Sciatic nerve (tissue), 2 donors: ENCODE measurements around the gene TUT1. TPM values are rescaled to one million over a fixed set of nuclear protein-coding genes. Genes with fewer than 3 reads are reported as not detected.
"Not testable (repeated sequence)": the region's sequence is repeated elsewhere in the genome, so short reads cannot be mapped to it uniquely, and the experiment has no call there.

ENCODE experiments used
- ATAC-seq: fragments of 200-7000 bp; cut with Tn5 transposase; one replicate; pipeline ENCODE4 v1.9.1; 2020; ENCODE audit warnings: mild to moderate bottlenecking, moderate library complexity
- DNase-seq: peaks from one replicate; pipeline ENCODE4 v3.0.0-alpha.2; 2020; ENCODE audit warnings: low spot score
- intact Hi-C: fragments of 100-400 bp; cut with DNase I; formaldehyde crosslinking; loops from one replicate; pipeline ENCODE4 v1.14.2; 2022
- total RNA-seq: library from RNA; stranded (reverse); fragmentation: NEBNext Ultra II Directional; extraction: Animal tissue kit (Norgen Biotek cat#: 25700); gene quantifications from one replicate; pipeline ENCODE4 v1.2.1, GENCODE V29; 2021
- donor health status: DM: no; HTN: no; CAD: no.
- donor health status: DM: no; HTN: no; CAD: no.

TUT1 gene
- total RNA-seq, 1 donor from 2014 or later = 20.7 TPM

DNA sequence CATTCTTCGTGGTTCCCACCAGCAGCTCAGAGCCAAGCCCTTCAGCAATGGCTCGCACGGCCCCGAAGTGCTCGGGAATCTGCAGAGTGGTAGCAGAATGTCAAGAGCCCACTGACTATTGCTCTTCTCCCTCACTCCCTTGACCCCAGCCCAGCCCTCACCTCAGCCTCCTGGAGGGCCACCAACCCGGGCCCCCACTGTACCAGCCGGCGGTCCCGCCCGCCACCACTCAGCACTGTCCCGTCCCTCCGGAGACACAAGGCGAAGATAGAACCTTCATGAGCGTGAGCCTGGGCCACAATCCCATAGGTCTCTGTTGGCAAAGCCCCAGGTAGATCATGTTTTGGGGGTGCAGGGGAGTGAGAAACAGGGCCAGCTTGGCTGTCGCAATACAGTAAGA, 14.6 kb upstream of the TUT1 start:
- DNase-seq = no peak
- intact Hi-C loops = no loop called here
- ATAC-seq = no peak

DNA sequence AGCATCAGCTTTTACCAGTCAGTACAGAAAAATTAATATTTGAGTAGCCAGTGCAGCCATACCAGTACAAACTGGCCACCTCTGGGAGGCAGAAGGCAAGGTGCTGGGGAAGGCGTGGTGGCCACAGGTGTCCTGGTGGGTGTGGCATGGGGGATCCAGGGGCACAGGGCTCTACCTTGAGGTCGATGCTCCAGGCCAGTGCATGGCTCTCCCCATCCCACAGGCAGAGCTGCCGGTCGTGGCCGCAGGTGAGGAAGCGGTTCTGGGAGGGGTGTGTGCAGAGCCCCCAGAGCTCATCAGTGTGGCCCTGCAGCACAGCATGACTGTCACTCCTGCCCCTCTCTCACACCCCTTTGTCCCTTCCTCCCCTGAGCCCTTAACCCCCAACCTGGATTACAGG, 14.1 kb upstream of the TUT1 start:
- intact Hi-C loops = no loop called here
- no peak for DNase-seq
- ATAC-seq = no peak

DNA sequence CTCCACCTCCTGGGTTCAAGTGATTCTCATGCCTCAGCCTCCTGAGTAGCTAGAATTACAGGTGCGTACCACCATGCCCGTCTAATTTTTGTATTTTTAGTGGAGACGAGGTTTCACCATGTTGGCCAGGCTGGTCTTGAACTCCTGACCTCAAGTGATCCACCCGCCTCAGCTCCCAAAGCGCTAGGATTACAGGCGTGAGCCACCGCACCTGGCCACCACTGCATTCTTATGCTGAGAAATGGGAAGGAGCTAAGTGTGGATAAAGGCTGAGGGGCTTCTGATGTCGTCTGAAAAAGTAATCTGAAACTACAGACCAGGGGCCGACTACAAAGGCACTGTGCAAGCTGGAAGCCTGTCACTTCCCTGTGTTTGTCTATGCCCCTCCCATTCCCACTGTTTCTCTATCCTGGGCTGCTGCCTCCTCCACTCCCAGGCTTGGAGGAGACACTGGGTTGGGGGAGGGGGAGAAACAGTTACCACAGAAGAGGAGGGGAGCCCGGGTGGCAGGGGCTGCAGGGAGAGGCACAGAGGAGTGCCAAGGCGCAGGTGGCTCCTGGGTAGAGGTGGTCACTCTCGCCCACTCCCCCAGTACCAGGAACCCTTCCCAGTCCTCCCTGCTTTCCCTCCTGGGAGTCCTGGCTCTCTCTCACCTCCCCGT, 13.3 kb upstream of the TUT1 start:
- ATAC-seq = no peak
- intact Hi-C loops = no loop called here
- no peak for DNase-seq

DNA sequence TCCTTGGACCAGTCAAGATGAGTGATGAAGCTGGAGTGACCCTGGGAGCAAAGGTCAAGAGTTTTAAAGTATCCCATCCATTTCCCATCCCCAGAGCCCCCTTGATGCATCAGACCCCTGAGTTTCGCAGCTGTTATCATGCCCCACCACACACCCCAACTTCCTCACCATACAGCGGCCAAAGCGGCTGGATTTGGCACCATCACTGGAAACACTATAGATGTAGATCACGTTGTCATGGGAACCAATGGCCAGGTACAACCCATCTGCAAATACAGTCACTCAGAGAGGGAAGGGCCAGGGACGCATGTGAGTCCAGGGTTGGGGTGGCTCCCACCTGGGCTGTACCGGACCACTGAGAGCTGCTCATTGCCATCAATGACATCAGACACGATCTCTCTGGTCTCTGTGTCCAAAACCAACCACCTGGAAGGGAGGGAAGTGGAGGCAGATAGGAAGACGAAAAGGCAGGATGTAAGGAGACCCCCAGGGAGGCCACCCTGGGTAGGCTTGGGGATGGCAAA, 12.5 kb upstream of the TUT1 start:
- no peak for DNase-seq
- intact Hi-C loops = no loop called here
- no peak for ATAC-seq

DNA sequence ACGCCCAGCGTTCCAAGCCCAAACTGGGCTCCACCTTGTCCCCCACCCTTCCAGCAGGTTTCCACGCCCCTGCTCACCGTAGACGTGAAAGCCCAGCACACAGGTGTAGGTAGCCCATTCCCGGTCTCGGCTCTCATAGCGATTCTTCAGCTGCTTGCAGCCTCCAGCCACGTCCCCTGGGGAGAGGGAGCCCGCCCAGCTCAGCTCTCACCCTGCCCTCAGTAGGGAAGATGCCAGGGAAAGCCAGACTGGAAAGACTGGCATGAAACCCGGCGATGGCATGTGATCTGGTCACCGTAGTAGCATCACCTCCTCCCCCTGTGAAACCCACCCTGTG, 11.7 kb upstream of the TUT1 start:
- ATAC-seq (no peak), DNase-seq (no peak)
- intact Hi-C loops = no loop called here

DNA sequence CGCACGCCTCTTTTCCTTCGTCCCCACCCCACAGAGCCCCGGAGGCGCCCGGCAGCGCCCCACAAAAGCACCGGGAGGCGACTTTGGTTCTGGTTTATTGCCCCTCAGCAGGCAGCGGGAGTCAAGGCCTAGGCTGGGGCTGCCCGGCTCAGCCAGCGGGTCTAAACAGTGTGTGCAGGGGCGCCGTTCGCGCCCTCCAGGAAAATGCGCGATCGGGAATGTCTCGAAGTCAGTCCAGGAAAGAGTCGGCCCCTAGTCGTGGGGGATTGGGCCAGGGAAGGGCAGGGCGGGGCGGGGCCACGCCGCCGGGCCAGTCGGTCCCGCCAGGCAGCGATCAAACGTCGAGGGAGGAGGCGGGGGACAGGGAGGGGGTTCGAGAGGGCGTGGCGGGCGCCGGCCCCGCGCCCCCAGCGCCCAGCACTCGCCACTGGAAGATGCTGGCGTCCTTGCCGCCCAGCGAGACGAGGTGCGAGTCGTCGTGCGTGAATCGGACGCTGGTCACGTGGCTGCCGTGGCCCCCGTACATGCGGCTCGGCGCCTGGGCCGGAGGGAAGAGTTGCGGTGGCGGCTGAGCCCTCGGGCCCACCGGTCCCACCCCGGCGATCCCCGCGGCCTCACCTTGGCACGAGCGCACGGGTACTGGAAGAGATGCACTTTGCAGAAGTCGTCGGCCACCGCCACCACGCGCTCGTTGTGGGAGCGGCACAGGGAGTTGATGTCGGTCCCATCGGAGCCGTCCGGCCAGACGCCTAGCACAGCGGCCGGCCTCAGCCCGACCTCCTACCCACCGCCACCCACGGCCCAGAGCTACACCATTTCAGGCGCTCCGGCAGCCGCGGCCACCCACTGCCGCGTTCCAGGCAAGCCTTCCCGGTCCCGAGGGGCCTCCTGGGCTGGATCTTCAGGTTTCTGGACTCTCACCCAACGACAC, 11.1 kb upstream of the TUT1 start:
- peak; percentile 88 for DNase-seq
- peak; percentile 67 for ATAC-seq
- intact Hi-C loops = no loop called here

DNA sequence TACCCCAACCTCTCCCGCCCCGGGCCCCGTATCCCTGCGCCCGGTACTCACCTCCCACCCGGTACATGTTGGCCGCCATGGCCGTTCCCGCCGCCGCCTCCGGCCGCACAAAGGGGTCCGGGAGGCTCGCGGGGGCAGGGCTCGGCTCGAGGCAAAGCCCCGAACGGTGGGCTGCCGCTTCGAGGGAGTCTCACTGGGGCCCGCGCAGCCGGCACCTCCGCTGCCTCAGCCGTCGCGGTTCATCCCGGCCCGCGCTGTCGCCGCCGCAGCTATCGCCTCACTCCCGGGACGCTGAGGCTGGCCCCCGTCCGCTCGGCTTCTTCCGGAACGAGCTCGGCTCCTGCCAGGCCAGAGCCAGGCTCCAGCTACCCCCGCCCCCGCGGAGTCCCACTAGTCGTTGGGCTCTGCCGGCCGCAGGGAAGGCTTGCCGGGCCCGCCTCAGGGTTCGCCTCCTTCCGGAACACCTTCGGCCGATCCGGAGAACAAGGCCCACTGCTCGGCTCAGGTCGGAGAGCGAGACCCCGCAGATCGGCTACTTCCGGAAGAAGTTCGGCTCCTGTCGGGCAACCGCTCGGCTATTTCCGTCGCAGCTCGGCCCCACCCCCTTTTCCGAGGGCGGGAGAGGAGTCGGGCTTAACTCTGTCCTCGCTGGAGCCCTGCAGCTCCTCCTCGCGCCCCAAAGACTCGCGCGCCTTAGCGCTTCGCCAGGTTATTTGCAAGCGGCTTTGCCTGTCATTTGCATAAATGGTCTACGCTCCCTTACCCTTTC, 10.2 kb upstream of the TUT1 start, which contains the start of gene MTA2:
Gene MTA2 (minus strand): TSS at position 494 of the 769 bp plus-strand sequence. CDS start 415 bp downstream, at position 79.
- intact Hi-C loops = loop anchor here (1.0 kb wide), 1 partner anchor 95 kb away; no protein-coding TSS in a partner anchor
- ATAC-seq = peak; percentile 91
- DNase-seq = peak; percentile 99

DNA sequence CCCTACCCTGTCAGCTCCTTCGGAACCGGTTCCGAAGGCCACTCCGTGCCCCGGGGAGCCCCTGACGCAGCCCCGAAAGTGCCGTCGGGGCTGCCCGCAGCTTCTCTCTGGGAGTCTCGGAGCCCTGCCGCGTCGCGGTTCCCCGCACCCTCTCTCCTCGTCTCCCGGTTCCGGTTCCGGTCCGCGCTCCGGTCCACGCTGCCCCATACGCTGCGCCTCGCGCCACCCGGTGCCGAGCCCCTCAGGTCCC, 9.7 kb upstream of the TUT1 start:
- no peak for DNase-seq
- intact Hi-C loops = loop anchor here (1.0 kb wide), 1 partner anchor 95 kb away; no protein-coding TSS in a partner anchor
- no peak for ATAC-seq

DNA sequence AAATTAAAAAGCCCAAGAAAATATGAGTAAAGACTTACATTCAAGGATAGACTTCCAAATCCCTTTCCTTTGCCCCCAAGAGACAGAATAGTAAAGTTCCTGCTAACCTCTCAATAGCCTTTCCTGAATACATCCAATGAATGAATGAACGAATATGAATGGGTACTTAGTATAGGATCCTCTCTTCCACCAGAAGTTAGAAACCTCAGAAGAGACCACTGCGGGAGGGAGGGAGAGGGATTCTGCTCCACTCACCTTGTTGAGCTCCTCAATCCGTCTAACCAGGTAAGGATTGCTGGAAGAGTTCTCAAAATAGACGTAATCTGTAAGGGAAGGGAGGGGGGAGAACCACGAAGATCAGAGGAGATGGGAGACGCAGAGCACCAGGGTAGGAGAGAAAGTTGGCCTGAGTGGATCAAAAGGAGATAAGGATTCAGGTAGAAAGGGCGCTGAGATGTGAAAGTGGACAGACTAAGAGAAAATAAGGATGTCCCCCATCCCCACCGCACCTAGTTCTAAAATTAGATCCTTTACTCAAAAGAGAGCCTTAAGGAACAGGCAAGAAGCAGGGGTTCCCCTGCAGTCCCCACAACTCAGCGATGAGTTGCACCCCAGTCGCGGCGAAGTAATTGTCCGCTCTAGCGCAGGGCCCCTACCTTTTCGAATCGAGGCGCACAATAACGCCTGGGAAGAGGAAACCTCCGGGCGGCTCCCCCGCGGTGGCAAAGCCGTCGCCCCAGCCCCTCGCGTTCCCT, 9.2 kb upstream of the TUT1 start:
- ATAC-seq = no peak
- DNase-seq = no peak
- intact Hi-C loops = loop anchor here (1.0 kb wide), 1 partner anchor 96 kb away; no protein-coding TSS in a partner anchor

DNA sequence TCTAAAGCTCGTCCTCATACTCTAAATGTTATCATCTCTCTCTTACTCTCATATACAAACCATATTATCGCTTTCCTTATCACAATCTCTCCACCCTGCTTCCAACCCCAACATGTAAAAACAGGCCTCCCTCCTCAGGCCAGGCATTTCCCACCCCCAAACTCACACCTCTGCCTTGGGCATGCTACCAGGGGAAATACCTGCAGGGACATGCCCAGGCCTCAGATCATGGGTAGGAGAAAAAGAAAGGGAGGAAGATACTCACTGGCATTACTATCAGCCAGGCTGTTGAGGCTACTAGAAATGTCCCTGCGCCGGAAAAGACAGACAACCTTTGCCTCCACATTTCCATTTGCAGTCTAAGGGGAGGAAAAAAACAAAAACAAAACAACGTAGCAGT, 8.6 kb upstream of the TUT1 start:
- ATAC-seq = no peak
- intact Hi-C loops = no loop called here
- DNase-seq = no peak

DNA sequence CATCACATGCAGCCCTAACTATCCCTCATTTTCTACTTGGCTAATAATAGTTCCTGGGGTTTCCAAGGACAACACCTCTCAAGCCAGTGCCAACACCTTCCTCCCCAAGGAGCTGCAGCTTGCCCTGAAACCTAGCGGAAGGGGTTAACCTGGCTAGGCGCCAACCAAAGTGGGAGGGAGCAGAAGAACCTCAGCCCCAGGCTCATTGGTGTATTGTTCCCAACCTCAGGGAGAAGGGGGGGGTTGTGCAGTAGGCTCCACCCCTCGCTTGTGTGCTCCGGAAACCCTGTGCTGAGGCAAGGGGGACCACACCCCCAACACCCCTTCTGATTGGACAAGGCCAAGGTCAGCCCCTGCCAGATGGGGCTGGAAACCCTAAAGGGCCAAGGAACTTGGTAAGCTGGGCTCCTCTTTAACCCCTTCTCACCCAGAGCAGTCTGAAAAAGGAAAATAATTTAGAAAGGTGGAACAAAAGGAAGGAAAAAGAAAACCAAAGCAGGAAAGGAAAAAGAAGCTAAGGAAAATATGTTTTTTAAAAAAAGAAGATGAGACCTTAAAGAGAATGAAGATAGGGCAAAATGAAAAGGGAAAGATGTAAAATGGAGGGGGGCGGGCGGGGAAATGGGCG, 7.9 kb upstream of the TUT1 start:
- peak; percentile 97 for DNase-seq
- intact Hi-C loops = no loop called here

DNA sequence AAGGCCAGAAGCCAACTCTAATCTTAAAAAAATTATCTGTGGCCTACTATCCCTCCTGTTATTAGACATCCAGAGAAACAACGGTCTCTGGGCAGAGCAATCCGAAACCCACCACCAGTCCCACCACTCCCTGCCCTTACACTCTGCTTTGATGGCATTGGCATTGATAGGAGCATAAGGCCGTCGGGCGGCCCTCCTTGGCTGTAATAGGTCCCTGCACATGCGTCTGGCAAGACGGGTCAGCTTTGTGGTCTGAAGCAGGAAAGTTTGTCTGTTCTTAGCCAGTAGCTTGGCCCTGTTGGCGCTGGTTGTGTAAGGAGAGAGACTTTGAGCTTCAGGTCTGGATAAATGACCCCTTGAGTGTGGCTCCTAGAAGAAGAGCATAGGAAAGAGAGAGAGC, 3.8 kb upstream of the TUT1 start:
- ATAC-seq (no peak), DNase-seq (no peak)
- intact Hi-C loops = no loop called here

More for the DNA sequence above, 7.9 kb upstream of the TUT1 start:
- peak; percentile 89 for ATAC-seq

DNA sequence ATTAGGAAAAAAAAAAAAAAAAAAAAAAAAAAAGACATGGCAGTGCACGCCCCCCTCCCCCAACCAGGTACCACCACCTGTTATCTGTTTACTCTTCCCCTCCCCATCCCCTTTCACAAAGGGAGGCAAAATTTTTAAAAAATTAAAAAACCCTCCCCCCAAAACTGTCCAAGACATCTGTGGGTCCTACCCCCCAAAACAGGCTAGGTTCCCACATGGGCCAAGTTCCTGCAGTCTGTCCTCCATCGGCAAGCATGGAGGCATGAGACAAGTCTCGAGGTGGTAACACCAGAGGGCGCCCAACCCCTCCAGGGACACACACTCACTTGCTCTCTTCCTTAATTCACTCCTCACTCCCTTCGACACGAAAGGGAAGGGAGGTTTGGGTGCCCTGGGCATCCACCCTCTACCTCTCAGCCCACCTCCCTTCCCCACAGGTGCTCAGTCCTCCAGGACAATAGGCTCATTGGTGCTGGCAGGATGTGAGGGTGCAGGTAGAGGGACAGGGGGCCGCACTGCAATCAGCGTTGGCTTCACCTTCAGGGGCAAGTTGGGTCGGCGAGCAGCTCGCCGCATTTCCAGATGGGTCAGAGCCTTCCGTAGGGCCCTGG, 2.2 kb upstream of the TUT1 start:
- intact Hi-C loops = no loop called here
- peak; percentile 89 for DNase-seq
- peak; percentile 37 for ATAC-seq

DNA sequence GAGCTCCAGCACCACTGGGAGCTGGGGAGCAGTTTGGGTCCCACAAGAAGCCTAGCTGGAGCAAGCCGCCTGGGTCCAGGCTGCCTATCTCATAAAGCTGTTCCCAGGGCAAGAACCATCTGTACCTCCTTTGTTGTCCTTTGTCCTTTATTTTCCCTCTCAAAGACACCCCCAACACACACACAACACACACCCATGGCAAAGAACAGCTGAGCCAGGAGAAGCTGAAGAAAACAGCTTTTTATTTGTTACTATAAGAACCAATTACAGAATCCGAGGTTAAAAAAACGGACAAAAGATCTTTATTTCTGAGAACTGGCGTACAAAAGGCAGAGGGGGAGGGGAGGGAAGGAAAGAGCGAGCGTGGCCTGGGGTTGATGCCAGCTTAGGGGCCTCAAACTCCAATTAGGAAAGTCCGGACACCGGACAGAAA, 1.7 kb upstream of the TUT1 start:
- intact Hi-C loops = no loop called here
- no peak for ATAC-seq
- DNase-seq = no peak

DNA sequence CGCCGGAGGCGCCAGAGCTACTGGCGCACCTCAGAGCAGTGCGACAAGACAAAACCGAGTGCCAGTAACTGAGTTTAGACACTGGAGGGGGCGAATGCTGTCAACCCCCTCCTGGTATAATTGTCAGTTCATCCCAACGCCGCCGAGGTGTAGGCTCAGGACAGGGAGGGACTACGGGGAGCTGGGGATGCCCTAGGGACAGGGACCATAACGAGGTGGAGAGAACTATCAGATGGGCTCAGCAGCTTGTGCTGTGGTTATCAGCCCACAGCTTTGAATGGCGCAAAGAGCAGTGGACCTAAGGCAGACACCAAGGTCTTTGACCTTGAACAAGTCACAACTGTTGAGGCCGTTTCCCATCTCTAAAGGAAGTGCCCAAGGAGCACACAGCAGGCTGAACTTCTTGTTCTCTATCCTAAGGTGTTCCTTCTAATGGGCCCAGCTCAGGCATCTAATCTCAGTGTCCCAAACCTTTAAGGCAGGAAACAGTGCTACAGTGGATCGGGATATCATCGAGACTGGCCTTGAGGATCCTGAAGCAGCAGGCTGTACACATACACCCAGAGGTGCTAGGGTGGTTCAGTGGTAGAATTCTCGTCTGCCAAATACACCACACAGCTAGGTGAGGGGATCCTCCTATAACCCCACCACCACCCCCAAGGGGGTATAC, 958 bp upstream of the TUT1 start:
- ATAC-seq (peak; percentile 13), DNase-seq (no peak)
- intact Hi-C loops = no loop called here

DNA sequence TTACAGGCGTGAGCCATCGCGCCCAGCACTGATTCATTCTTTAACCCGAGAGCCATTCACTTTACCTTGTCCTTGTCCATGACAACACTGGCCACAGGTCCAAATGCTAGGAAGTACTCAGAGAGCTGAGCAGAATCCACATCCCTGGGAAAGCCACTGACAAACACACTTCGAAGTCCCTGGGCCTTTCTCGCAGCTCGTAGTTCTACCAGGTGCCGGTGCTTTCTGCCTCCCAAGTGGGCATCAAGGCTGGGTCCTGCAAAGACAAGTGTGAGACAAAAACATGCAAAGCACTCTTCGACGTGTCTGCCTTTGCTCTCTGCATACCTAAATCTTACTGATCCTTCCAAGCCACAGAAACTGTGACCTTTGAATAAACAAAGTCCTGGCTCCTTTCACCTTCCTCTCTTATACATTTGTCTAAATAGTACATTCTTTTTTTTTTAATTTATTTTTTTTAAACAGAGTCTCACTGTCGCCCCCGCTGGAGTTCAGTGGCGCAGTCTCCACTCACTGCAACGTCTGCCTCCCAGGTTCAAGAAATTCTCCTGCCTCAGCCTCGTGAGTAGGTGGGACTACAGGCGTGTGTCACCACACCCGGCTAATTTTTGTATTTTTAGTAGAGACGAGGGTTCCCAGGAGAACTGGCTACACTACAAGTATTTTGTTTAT, 2.2 kb downstream of the TUT1 start:
- ATAC-seq (no peak), DNase-seq (no peak)
- intact Hi-C loops = no loop called here

DNA sequence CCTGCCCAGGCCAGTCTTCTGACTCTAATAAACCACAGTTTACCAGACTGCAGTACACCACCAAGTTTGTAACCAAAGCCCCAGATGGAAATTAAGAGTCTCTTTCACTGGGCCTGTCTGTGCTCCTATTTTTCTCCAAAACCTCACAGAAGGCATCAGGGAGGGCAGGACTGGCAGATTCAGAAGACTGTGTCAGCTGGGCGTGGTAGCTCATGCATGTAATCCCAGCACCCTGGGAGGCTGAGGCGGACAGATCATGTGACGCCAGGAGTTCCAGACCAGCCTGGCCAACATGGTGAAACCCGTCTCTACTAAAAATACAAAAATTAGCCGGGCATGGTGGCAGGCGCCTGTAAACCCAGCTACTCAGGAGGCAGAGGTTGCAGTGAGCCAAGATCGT, 6.0 kb downstream of the TUT1 start:
- DNase-seq, ATAC-seq, intact Hi-C loops: not testable (repeated sequence)
